ENCODE measurements around the gene SPRTN.

The SPRTN gene

GRCh38 chr1:231385416-231385748 lies 47.3 kb downstream of the SPRTN start:
- no peak for TF ChIP-seq CTCF (IDR thresholded peaks at IDR 0.05; ENCODE audit: low read length, missing control alignments)
- no peak overlapping the region for H3K4me3 ChIP-seq (replicated peaks; ENCODE audit: low read depth, low read length)
- no peak for DNase-seq (ENCODE audit: low read depth)

- TF ChIP-seq CTCF (IDR thresholded peaks at IDR 0.05; ENCODE audit: low read length, missing control alignments): no peak
- H3K4me3 ChIP-seq (replicated peaks; ENCODE audit: low read depth, low read length): no peak overlapping the region
- DNase-seq (ENCODE audit: low read depth): no peak
Observed at GRCh38 chr1:231386466-231386865, 48.4 kb downstream of the SPRTN start.

- no peak overlapping the region for H3K4me3 ChIP-seq (replicated peaks; ENCODE audit: low read depth, low read length)
- no peak for TF ChIP-seq CTCF (IDR thresholded peaks at IDR 0.05; ENCODE audit: low read length, missing control alignments)
- DNase-seq (ENCODE audit: low read depth): no peak
Observed at GRCh38 chr1:231387770-231388669, 49.9 kb downstream of the SPRTN start.

GRCh38 chr1:231390071-231390470 lies 52.0 kb downstream of the SPRTN start:
- no peak overlapping the region for H3K4me3 ChIP-seq (replicated peaks; ENCODE audit: low read depth, low read length)
- TF ChIP-seq CTCF (IDR thresholded peaks at IDR 0.05; ENCODE audit: low read length, missing control alignments): no peak
- DNase-seq (ENCODE audit: low read depth): peak; percentile 54

GRCh38 chr1:231392389-231393131 lies 54.5 kb downstream of the SPRTN start:
- no peak for TF ChIP-seq CTCF (IDR thresholded peaks at IDR 0.05; ENCODE audit: low read length, missing control alignments)
- H3K4me3 ChIP-seq (replicated peaks; ENCODE audit: low read depth, low read length): no peak overlapping the region
- no peak for DNase-seq (ENCODE audit: low read depth)

- DNase-seq (ENCODE audit: low read depth): no peak
- no peak for TF ChIP-seq CTCF (IDR thresholded peaks at IDR 0.05; ENCODE audit: low read length, missing control alignments)
Observed at GRCh38 chr1:231393668-231394067, 55.6 kb downstream of the SPRTN start.

More at GRCh38 chr1:231393668-231394067, 55.6 kb downstream of the SPRTN start:
- no peak overlapping the region for H3K4me3 ChIP-seq (replicated peaks; ENCODE audit: low read depth, low read length)
